NK-92 (cell line): Measurements from ENCODE around the gene DCTN2.

Experiments used
- DNase-seq: peaks from one replicate; lab custom pipeline; 2025; ENCODE audit not compliant: unreplicated experiment; lab: John Stamatoyannopoulos, UW

The DCTN2 gene

DNA sequence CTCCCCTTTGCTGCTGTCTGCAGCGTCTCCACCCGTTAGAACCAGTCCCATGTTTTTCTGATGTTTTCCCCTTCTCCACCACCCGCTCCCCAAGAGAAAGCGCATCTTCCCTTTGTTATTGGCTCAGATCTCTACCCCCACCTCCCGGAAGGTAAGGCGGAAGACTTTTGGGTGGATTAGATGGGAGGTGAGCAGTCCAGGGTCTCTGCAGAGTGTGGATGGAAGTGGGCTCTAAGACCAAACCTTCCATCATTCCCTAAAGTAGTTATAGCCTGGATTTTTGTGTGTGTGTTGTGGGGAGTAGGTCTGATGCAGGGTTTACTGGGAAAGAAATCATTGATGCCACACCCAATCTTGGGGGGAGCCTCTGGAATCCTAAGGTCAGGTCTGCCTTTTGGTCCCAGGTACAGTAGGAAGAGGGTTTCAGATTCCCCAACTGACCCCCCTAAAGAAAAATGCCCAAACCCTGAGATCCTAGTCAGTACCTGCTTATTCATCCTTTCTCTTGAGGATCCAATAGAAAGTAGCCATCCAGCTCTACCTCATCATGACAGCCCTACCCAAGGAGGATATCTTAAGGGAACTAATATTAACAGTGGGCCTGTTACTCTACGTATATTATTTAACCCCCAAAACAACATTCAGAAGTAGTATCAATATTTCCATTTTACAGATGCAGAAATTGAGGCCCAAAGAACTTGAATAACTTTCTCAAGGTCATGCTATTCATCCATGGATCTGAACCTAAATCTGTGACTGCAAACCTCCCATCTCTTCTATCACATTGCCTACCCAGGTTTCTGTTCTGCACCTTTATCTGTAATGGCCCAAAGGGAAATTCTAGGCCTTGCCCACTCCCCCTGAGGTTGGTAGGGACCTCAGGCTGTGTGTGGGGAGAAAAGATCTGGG, 3.9 kb upstream of the DCTN2 start:
- no peak for DNase-seq

GRCh38 chr12:57549909-57550640, 3.1 kb upstream of the DCTN2 start, which contains the start of gene KIF5A:
Gene KIF5A (plus strand): TSS chr12:57550044. CDS start chr12:57550272, 228 bp downstream.
- no peak for DNase-seq

- DNase-seq: no peak
Measured at GRCh38 chr12:57549203-57549908, 2.4 kb upstream of the DCTN2 start.

GRCh38 chr12:57548488-57548887, 1.5 kb upstream of the DCTN2 start:
- no peak for DNase-seq

- no peak for DNase-seq
Measured at GRCh38 chr12:57548013-57548315, 972 bp upstream of the DCTN2 start.

- no peak for DNase-seq
Measured at GRCh38 chr12:57547288-57548012, 458 bp upstream of the DCTN2 start.

- DNase-seq: no peak
Measured at GRCh38 chr12:57545809-57546437, 1.1 kb downstream of the DCTN2 start.

DNA sequence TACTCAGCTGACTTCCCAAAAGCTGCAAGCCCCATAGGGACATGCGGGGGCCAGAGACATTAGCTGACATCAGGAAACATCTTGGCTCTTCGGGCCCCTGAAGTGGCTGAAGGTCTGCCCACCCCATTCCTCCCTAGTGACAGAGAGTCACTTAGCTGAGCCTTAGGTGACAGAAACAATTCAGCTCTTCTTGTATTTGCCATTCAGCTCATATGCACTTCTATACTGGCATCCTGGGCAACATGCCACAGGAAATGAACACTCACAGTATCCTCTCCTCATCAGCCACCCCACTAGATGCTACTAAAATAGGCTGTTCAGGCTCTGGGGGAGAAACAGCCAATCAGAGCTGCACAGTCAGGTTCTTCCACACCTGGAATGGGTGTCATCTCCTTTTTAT, 3.4 kb downstream of the DCTN2 start:
- DNase-seq: no peak

GRCh38 chr12:57541717-57542116, 5.3 kb downstream of the DCTN2 start:
- no peak for DNase-seq

DNA sequence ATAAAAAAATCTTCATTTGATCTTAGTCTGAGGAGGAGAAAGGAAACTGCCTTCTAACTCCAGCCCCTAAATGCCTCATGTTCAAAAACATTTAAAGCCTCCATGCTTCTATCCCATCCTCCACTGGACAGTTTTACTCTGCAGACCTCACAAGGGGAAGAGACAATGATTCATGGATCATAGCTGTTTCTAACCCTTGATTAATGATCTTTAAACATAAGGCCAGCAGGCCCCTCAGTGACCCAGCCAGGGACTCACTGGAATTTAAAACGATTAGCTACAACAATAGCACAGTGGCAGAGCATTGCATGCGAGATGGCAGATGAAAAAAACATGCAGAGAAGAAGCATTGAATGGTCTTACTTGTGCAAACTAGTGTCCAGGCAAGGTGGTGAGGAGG, 6.0 kb downstream of the DCTN2 start:
- no peak for DNase-seq

GRCh38 chr12:57539134-57539768, 7.7 kb downstream of the DCTN2 start:
- no peak for DNase-seq

DNA sequence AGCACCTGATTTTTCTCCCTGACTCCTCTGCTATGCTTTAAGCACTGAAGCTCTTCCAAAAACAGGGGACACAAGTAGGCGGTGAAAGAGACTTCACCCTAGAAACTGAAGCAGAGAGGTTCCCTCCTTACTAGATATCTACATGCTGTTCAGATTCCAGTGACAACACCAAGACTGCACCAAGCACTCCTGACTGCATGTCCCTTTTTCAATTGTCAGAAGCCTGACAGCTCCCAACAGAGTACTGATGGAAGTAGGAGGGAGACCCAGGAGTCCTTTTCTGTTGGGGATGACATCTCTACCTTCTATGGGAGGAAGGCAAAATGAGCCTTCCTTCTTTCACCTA, 10.4 kb downstream of the DCTN2 start:
- DNase-seq: no peak

DNA sequence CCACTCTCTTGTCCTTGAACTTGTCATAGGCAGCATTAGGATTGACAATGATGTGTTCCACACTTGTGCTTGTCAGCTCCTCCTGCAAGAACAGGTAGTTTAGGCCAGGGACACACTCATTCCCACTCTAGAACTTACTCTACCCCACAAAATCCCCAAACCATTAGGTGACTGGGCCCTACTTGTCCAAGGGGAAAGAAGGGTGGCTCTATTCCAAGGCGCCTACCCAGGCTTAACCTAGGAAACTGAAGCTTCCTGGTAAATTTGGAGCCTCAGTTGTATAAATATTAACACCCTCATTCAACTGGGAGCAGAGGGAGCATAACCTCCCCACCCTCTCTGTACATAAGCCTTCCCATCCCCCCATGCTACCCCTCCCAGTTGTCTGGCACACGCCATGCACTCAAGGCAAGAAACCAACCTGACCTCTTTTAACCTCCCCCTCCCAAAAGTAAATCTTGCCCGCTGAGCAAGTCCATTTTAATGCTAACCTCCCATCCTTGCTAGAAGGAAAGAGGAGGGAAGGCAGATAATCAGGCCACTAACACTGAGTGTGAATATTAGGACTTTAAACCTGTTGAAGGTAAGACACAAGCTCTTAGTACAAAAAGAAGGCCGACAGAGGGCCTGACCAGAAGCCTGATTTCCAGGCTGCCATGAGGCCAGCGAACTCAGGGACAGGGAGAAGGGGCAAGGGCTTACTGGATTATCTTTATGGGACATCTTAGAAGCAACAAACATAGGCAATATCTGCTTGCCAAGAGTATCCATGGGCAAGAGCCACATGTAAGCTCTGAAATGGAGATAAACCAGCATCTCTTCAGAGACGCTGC, 11.0 kb downstream of the DCTN2 start:
- DNase-seq: no peak

DNA sequence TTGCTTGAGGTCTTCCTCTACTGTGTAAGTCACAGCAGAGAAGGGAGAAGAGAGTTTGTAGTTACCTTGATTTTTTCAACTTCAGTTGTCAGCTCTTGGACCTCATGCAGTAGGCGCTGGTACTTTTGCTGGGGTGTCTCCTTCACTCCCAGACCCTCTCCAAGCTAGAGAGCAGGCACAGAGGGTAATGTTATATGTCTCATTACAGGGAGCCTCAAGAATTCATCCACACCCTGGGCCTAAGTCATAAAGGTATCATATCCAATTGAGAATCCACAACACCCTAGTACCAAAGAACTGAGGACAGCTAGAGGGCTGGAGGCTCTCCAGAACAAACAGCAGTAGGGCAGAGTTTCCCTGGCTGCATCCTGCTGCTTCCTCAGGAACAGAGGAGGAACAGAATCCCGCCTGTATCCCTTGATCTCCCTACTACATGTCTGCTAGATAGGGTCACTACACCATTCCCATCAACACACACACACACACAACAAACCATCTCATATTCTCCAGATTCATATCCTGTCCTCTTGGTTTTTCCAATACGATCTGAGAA, 11.9 kb downstream of the DCTN2 start:
- no peak for DNase-seq

DNA sequence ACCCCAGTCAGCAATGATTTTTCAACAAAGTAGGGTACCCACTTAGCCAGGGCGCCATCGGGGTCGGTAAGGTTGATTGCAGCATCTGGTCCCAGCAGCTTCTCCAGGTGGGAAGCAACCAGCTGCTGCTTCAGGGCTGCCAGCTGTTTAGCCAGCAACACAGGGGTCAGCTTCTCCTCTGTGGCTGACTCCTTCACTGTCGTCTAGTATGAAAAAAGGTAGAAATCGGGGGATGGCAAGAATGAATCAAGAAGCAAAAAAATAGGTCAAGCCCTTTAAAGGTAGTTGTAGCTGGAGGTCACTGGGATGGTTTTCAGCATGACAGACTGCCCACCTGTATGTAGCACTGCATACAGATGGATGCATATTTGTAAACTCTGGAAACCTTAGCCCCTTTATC, 12.7 kb downstream of the DCTN2 start:
- DNase-seq: no peak

- no peak for DNase-seq
Measured at GRCh38 chr12:57533108-57533507, 13.9 kb downstream of the DCTN2 start.

GRCh38 chr12:57531836-57532235, 15.2 kb downstream of the DCTN2 start:
- DNase-seq: no peak

- DNase-seq: no peak
Measured at GRCh38 chr12:57530396-57531142, 16.4 kb downstream of the DCTN2 start.
